HEK293 (cell line): Measurements from ENCODE around the gene ATP5PO.

ENCODE experiments used
- CTCF ChIA-PET: fragments of 350-600 bp; formaldehyde crosslinking; extraction: SDS; loops from one replicate; lab custom pipeline; 2021; ENCODE audit warnings: antibody characterized with exemption; lab: Yijun Ruan, JAX
- POLR2A ChIA-PET: fragments of 300-600 bp; formaldehyde crosslinking; extraction: SDS; loops from one replicate; lab custom pipeline; 2020; ENCODE audit warnings: antibody characterized with exemption, inconsistent platforms; lab: Yijun Ruan, JAX
- H3K27ac ChIP-seq: fragments of 200-500 bp; sonication (Bioruptor generic); 2 replicates; pipeline ENCODE4 v1.5.1; 2014; ENCODE audit warnings: low read depth, low read length, control low read depth, inconsistent platforms; ENCODE audit errors: extremely low read depth
- H3K36me3 ChIP-seq, 2 experiments: fragments of 200-500 bp in 1 of 2; sonication (Bioruptor generic) in 1 of 2; 1 replicate in 1 of 2; 2 replicates in 1 of 2; pipeline ENCODE4 v1.5.1; 2014 to 2017; ENCODE audit warnings: inconsistent platforms in 2 of 2, low read length in 2 of 2; ENCODE audit not compliant: control insufficient read depth in 2 of 2, insufficient read depth in 1 of 2
- H3K4me1 ChIP-seq: fragments of 200-500 bp; sonication (Bioruptor generic); 2 replicates; pipeline ENCODE4 v1.5.1; 2014; ENCODE audit warnings: mild to moderate bottlenecking, low read length, inconsistent platforms; ENCODE audit not compliant: control insufficient read depth, insufficient read depth
- H3K4me3 ChIP-seq: 2 replicates; pipeline ENCODE4 v1.5.1; 2011; ENCODE audit warnings: low read depth, mild to moderate bottlenecking, control low read depth, low read length, moderate library complexity
- H3K9me3 ChIP-seq: fragments of 200-500 bp; sonication (Bioruptor generic); 2 replicates; pipeline ENCODE4 v1.5.1; 2014; ENCODE audit warnings: low read depth, low read length, inconsistent platforms; ENCODE audit not compliant: control insufficient read depth, insufficient read depth
- BCL11A ChIP-seq: fragments of 450-650 bp; formaldehyde crosslinking; IDR thresholded peaks from 2 replicates; pipeline ENCODE4 v1.5.1; 2016; ENCODE audit warnings: low read depth, missing biosample characterization, missing genetic modification characterization
- GLIS1 ChIP-seq: fragments of 450-650 bp; formaldehyde crosslinking; IDR thresholded peaks from 2 replicates; pipeline ENCODE4 v1.5.1; 2016; ENCODE audit warnings: missing biosample characterization, missing genetic modification characterization
- IKZF3 ChIP-seq: fragments of 450-650 bp; IDR thresholded peaks from 2 replicates; pipeline ENCODE4 v1.5.0; 2018; ENCODE audit warnings: missing biosample characterization, mild to moderate bottlenecking, missing genetic modification characterization, moderate library complexity
- KLF1 ChIP-seq: fragments of 450-650 bp; formaldehyde crosslinking; IDR thresholded peaks from 2 replicates; pipeline ENCODE4 v1.5.1; 2016; ENCODE audit warnings: missing biosample characterization, missing genetic modification characterization
- KLF8 ChIP-seq: fragments of 450-650 bp; formaldehyde crosslinking; IDR thresholded peaks from 2 replicates; pipeline ENCODE4 v1.5.1; 2016; ENCODE audit warnings: missing biosample characterization, missing genetic modification characterization
- MYNN ChIP-seq: fragments of 450-650 bp; formaldehyde crosslinking; IDR thresholded peaks from 2 replicates; pipeline ENCODE4 v1.5.1; 2016; ENCODE audit warnings: missing biosample characterization, missing genetic modification characterization, borderline replicate concordance
- OVOL3 ChIP-seq: fragments of 450-650 bp; formaldehyde crosslinking; IDR thresholded peaks from 2 replicates; pipeline ENCODE4 v1.5.1; 2016; ENCODE audit warnings: missing biosample characterization, missing genetic modification characterization
- SETDB1 ChIP-seq: IDR thresholded peaks from one replicate; pipeline ENCODE4 v1.6.1; 2017; ENCODE audit warnings: mild to moderate bottlenecking, low read length, moderate library complexity, mixed read lengths; ENCODE audit not compliant: insufficient read length
- ZBTB7A ChIP-seq: fragments of 450-650 bp; formaldehyde crosslinking; IDR thresholded peaks from 2 replicates; pipeline ENCODE4 v1.5.1; 2016; ENCODE audit warnings: low read depth, missing biosample characterization, missing genetic modification characterization
- ZFP69B ChIP-seq: fragments of 450-650 bp; formaldehyde crosslinking; IDR thresholded peaks from 2 replicates; pipeline ENCODE4 v1.5.1; 2016; ENCODE audit warnings: missing biosample characterization, missing genetic modification characterization
- ZNF10 ChIP-seq: fragments of 450-650 bp; formaldehyde crosslinking; IDR thresholded peaks from 2 replicates; pipeline ENCODE4 v1.5.1; 2017; ENCODE audit warnings: missing biosample characterization, missing genetic modification characterization
- ZNF157 ChIP-seq: fragments of 450-650 bp; formaldehyde crosslinking; IDR thresholded peaks from 2 replicates; pipeline ENCODE4 v1.5.1; 2016; ENCODE audit warnings: missing biosample characterization, missing genetic modification characterization
- ZNF239 ChIP-seq: fragments of 450-650 bp; formaldehyde crosslinking; IDR thresholded peaks from 2 replicates; pipeline ENCODE4 v1.5.1; 2016; ENCODE audit warnings: missing biosample characterization, missing genetic modification characterization
- ZNF350 ChIP-seq: fragments of 450-650 bp; formaldehyde crosslinking; IDR thresholded peaks from 2 replicates; pipeline ENCODE4 v1.5.0; 2017; ENCODE audit warnings: missing biosample characterization, mild to moderate bottlenecking, missing genetic modification characterization
- ZNF391 ChIP-seq: fragments of 450-650 bp; formaldehyde crosslinking; IDR thresholded peaks from 2 replicates; pipeline ENCODE4 v1.5.1; 2016; ENCODE audit warnings: low read depth, missing biosample characterization, missing genetic modification characterization, borderline replicate concordance
- ZNF404 ChIP-seq: fragments of 450-650 bp; formaldehyde crosslinking; IDR thresholded peaks from 2 replicates; pipeline ENCODE4 v1.5.1; 2017; ENCODE audit warnings: missing biosample characterization, missing genetic modification characterization
- ZNF433 ChIP-seq: fragments of 450-650 bp; formaldehyde crosslinking; IDR thresholded peaks from 2 replicates; pipeline ENCODE4 v1.5.1; 2016; ENCODE audit warnings: missing biosample characterization, missing genetic modification characterization, low read depth
- ZNF449 ChIP-seq: fragments of 450-650 bp; formaldehyde crosslinking; IDR thresholded peaks from 2 replicates; pipeline ENCODE4 v1.5.1; 2017; ENCODE audit warnings: missing biosample characterization, mild to moderate bottlenecking, missing genetic modification characterization, moderate library complexity
- ZNF488 ChIP-seq: fragments of 450-650 bp; formaldehyde crosslinking; IDR thresholded peaks from 2 replicates; pipeline ENCODE4 v1.5.1; 2016; ENCODE audit warnings: missing biosample characterization, missing genetic modification characterization
- ZNF629 ChIP-seq: fragments of 450-650 bp; formaldehyde crosslinking; IDR thresholded peaks from 2 replicates; pipeline ENCODE4 v1.5.1; 2017; ENCODE audit warnings: missing biosample characterization, missing genetic modification characterization
- ZSCAN23 ChIP-seq: fragments of 450-650 bp; formaldehyde crosslinking; IDR thresholded peaks from 2 replicates; pipeline ENCODE4 v1.5.1; 2016; ENCODE audit warnings: missing biosample characterization, missing genetic modification characterization

Gene ATP5PO

DNA sequence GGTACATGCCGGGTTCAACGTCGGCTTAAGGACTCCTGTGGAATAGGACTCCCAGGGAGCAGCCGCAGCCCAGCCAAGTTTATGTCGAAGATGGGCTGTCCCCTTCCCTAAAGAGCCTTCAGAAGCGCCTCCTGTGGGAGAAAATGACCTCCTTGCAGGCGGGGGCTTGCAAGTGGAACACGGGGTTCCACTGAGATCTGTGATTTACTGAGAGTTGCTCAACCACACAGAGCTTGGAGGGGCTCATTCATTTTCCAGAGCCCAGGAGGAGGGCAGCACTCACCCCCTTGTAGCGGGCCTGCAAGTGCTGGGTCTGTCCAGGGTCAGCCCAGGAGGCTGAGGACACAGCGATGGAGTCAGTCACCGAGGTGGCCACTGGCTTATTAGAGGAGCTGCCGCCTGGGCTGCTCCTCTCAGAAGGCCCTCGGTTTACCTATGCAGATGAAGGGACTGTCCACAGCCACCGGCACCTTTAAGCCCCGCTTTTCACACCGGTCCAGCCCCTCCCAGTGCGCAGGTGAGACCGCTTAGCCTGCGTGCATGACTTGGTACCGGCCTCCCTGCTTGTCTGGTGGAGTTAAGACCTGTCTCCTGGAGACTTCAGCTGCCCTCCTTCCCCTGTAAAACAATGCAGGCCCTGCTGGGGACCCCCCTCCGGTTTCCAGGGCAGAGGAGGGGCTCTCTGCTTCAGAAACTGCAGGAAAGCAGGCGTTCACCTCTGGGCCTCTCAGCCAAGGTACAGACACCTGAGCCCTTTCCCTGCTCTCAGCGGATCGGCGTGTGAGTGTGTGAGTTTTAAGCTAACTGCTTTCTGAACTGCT lies 57.5 kb downstream of the ATP5PO start:
- H3K9me3 ChIP-seq, result no peaks in the 10 kb centered on the region
- CTCF ChIA-PET, result interaction anchor here (0.6 kb wide), 3 partner anchors 60 to 1841 kb away, joined by 3 to 4 read pairs (median 3); no protein-coding TSS in a partner anchor
- no peak overlapping the region for H3K27ac ChIP-seq
- POLR2A ChIA-PET, result no interaction called here
- TF ChIP-seq ZNF404, result no peak
- TF ChIP-seq ZNF449 (tag by site-specific recombination), result peak; percentile 68; the same call in 1 of the 2 replicates
- TF ChIP-seq MYNN (tag by site-specific recombination), result no peak
- no peaks in the 10 kb centered on the region for H3K4me1 ChIP-seq
- no peaks in the 10 kb centered on the region for H3K36me3 ChIP-seq
- no peak overlapping the region for H3K4me3 ChIP-seq

GRCh38 chr21:33856893-33857527 lies 58.6 kb downstream of the ATP5PO start:
- POLR2A ChIA-PET, result interaction anchor here (0.6 kb wide), 2 partner anchors 15 to 142 kb away, joined by 3 read pairs; no protein-coding TSS in a partner anchor

GRCh38 chr21:33855190-33855589 lies 60.4 kb downstream of the ATP5PO start:
- ChIA-PET CTCF (interaction anchor here (0.5 to 2.5 kb wide), 12 partner anchors 11 to 257 kb away, joined by 3 to 9 read pairs (median 3); no protein-coding TSS in a partner anchor), POLR2A (no interaction called here)
- TF ChIP-seq ZBTB7A, result no peak
- no peak for TF ChIP-seq ZFP69B (tag by site-specific recombination)
- TF ChIP-seq OVOL3 (tag by site-specific recombination), result no peak
- TF ChIP-seq KLF8 (tag by site-specific recombination), result no peak
- TF ChIP-seq SETDB1, result no peak
- TF ChIP-seq ZNF488 (tag by site-specific recombination), result no peak
- TF ChIP-seq ZNF433 (tag by site-specific recombination), result no peak
- TF ChIP-seq KLF1 (tag by site-specific recombination), result no peak
- TF ChIP-seq ZNF629 (tag by site-specific recombination), result no peak
- no peak for TF ChIP-seq GLIS1 (tag by site-specific recombination)
- no peak for TF ChIP-seq IKZF3 (tag by site-specific recombination)
- no peak for TF ChIP-seq BCL11A (tag by site-specific recombination)
- TF ChIP-seq ZSCAN23 (tag by site-specific recombination), result no peak
- H3K4me3 ChIP-seq, result no peak overlapping the region
- no peaks in the 10 kb centered on the region for H3K36me3 ChIP-seq
- no peaks in the 10 kb centered on the region for H3K9me3 ChIP-seq
- no peak overlapping the region for H3K27ac ChIP-seq
- no peaks in the 10 kb centered on the region for H3K4me1 ChIP-seq

More at GRCh38 chr21:33856893-33857527, 58.6 kb downstream of the ATP5PO start:
- H3K4me1 ChIP-seq, result no peaks in the 10 kb centered on the region
- CTCF ChIA-PET, result interaction anchor here (2.5 kb wide), 1 partner anchor 212 kb away, joined by 9 read pairs; no protein-coding TSS in a partner anchor
- no peaks in the 10 kb centered on the region for H3K9me3 ChIP-seq
- TF ChIP-seq ZNF10 (tag by site-specific recombination) (peak; percentile 71; the same call in 1 of the 2 replicates), ZNF157 (tag by site-specific recombination) (no peak), ZNF350 (tag by site-specific recombination) (no peak), ZNF239 (tag by site-specific recombination) (no peak), ZNF391 (tag by site-specific recombination) (no peak)
- TF ChIP-seq, all 188 proteins: peak for 1
- Histone ChIP-seq H3K36me3 (no peaks in the 10 kb centered on the region), H3K27ac (no peak overlapping the region), H3K4me3 (no peak overlapping the region)
